Neural cell (in vitro differentiated cells): ENCODE results near the gene GLI3.

ENCODE experiments used
- EP300 ChIP-seq: fragments of 450-650 bp; conservative IDR thresholded peaks from 2 replicates; pipeline ENCODE4 v1.6.1; 2014; ENCODE audit warnings: antibody characterized with exemption, mild to moderate bottlenecking, moderate library complexity; ENCODE audit not compliant: poor library complexity, severe bottlenecking
- EZH2 ChIP-seq: fragments of 200-600, 300-800 bp; shearing (Covaris generic), sonication (generic); IDR thresholded peaks from 2 replicates; pipeline ENCODE4 v1.6.1; 2014; ENCODE audit warnings: antibody characterized with exemption, low read length, borderline replicate concordance, mild to moderate bottlenecking; ENCODE audit not compliant: insufficient read depth, poor library complexity, severe bottlenecking
- MXI1 ChIP-seq: fragments of 450-650 bp; conservative IDR thresholded peaks from 2 replicates; pipeline ENCODE4 v1.6.1; 2014; ENCODE audit warnings: antibody characterized with exemption, mild to moderate bottlenecking; ENCODE audit not compliant: poor library complexity, severe bottlenecking
- POLR2AphosphoS5 ChIP-seq: IDR thresholded peaks from 2 replicates; pipeline ENCODE4 v1.6.1; 2012
- SMC3 ChIP-seq: fragments of 450-650 bp; conservative IDR thresholded peaks from 2 replicates; pipeline ENCODE4 v1.6.1; 2014; ENCODE audit warnings: antibody characterized with exemption, mild to moderate bottlenecking, moderate library complexity; ENCODE audit not compliant: poor library complexity
- TAF1 ChIP-seq: IDR thresholded peaks from 2 replicates; pipeline ENCODE4 v1.6.1; 2012; ENCODE audit warnings: low read depth
- TF ChIP-seq, protein P1 (sequence below): IDR thresholded peaks from 2 replicates; pipeline ENCODE4 v1.6.1; 2012; ENCODE audit warnings: borderline replicate concordance
- TF ChIP-seq, protein P2 (sequence below): fragments of 450-650 bp; IDR thresholded peaks from 2 replicates; pipeline ENCODE4 v1.5.1; 2014; ENCODE audit warnings: antibody characterized with exemption, mild to moderate bottlenecking, moderate library complexity; ENCODE audit not compliant: poor library complexity, severe bottlenecking

- TF ChIP-seq, protein P1, sequence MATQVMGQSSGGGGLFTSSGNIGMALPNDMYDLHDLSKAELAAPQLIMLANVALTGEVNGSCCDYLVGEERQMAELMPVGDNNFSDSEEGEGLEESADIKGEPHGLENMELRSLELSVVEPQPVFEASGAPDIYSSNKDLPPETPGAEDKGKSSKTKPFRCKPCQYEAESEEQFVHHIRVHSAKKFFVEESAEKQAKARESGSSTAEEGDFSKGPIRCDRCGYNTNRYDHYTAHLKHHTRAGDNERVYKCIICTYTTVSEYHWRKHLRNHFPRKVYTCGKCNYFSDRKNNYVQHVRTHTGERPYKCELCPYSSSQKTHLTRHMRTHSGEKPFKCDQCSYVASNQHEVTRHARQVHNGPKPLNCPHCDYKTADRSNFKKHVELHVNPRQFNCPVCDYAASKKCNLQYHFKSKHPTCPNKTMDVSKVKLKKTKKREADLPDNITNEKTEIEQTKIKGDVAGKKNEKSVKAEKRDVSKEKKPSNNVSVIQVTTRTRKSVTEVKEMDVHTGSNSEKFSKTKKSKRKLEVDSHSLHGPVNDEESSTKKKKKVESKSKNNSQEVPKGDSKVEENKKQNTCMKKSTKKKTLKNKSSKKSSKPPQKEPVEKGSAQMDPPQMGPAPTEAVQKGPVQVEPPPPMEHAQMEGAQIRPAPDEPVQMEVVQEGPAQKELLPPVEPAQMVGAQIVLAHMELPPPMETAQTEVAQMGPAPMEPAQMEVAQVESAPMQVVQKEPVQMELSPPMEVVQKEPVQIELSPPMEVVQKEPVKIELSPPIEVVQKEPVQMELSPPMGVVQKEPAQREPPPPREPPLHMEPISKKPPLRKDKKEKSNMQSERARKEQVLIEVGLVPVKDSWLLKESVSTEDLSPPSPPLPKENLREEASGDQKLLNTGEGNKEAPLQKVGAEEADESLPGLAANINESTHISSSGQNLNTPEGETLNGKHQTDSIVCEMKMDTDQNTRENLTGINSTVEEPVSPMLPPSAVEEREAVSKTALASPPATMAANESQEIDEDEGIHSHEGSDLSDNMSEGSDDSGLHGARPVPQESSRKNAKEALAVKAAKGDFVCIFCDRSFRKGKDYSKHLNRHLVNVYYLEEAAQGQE, result no peak
- TF ChIP-seq, protein P2, sequence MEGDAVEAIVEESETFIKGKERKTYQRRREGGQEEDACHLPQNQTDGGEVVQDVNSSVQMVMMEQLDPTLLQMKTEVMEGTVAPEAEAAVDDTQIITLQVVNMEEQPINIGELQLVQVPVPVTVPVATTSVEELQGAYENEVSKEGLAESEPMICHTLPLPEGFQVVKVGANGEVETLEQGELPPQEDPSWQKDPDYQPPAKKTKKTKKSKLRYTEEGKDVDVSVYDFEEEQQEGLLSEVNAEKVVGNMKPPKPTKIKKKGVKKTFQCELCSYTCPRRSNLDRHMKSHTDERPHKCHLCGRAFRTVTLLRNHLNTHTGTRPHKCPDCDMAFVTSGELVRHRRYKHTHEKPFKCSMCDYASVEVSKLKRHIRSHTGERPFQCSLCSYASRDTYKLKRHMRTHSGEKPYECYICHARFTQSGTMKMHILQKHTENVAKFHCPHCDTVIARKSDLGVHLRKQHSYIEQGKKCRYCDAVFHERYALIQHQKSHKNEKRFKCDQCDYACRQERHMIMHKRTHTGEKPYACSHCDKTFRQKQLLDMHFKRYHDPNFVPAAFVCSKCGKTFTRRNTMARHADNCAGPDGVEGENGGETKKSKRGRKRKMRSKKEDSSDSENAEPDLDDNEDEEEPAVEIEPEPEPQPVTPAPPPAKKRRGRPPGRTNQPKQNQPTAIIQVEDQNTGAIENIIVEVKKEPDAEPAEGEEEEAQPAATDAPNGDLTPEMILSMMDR, result no peak
- TF ChIP-seq TAF1, result no peak
- no peak for TF ChIP-seq EP300
- TF ChIP-seq POLR2AphosphoS5, result no peak
- TF ChIP-seq EZH2, result no peak
- TF ChIP-seq MXI1, result no peak
- TF ChIP-seq SMC3, result no peak
Measured at GRCh38 chr7:41956705-41957104, 280.3 kb downstream of the GLI3 start.
